HCT116 (cell line): Measurements from ENCODE around the gene UBTD1.

Source experiments
- ATF3 ChIP-seq: IDR thresholded peaks from 2 replicates; pipeline ENCODE4 v1.6.1; 2012
- EZH2 ChIP-seq: fragments of 200-600 bp; sonication (generic); IDR thresholded peaks from 2 replicates; pipeline ENCODE4 v1.6.1; 2017; ENCODE audit warnings: antibody characterized with exemption, mixed run types
- EZH2phosphoT487 ChIP-seq: fragments of 200-600 bp; IDR thresholded peaks from 2 replicates; pipeline ENCODE4 v1.6.1; 2018; ENCODE audit warnings: antibody characterized with exemption, borderline replicate concordance
- JUND ChIP-seq: IDR thresholded peaks from 2 replicates; pipeline ENCODE4 v1.6.1; 2012
- MAX ChIP-seq: IDR thresholded peaks from 2 replicates; pipeline ENCODE4 v1.6.1; 2012
- POLR2A ChIP-seq: IDR thresholded peaks from 2 replicates; pipeline ENCODE4 v1.7.0; 2011; ENCODE audit warnings: borderline replicate concordance; ENCODE audit not compliant: insufficient read depth, insufficient read length; ENCODE audit errors: extremely low read depth
- POLR2AphosphoS5 ChIP-seq: IDR thresholded peaks from 2 replicates; pipeline ENCODE4 v1.6.1; 2011; ENCODE audit warnings: mild to moderate bottlenecking, low read depth, low read length, moderate library complexity
- REST ChIP-seq: IDR thresholded peaks from 2 replicates; pipeline ENCODE4 v1.6.1; 2012; ENCODE audit warnings: low read depth
- SIN3A ChIP-seq: IDR thresholded peaks from 2 replicates; pipeline ENCODE4 v1.6.1; 2012; ENCODE audit warnings: low read depth
- TF ChIP-seq, protein P1 (sequence below), 3 experiments: fragments of 200-600 bp in 1 of 3; sonication (generic) in 1 of 3; IDR thresholded peaks in 2 of 3; conservative IDR thresholded peaks in 1 of 3; 2 replicates each; pipeline ENCODE4 v1.5.1; 2012 to 2017; ENCODE audit warnings: low read depth in 2 of 3, low read length in 2 of 3, antibody characterized with exemption in 1 of 3, borderline replicate concordance in 1 of 3, control low read depth in 1 of 3, mild to moderate bottlenecking in 1 of 3, mixed read lengths in 1 of 3, mixed run types in 1 of 3, moderate library complexity in 1 of 3; ENCODE audit not compliant: insufficient read depth in 1 of 3

DNA sequence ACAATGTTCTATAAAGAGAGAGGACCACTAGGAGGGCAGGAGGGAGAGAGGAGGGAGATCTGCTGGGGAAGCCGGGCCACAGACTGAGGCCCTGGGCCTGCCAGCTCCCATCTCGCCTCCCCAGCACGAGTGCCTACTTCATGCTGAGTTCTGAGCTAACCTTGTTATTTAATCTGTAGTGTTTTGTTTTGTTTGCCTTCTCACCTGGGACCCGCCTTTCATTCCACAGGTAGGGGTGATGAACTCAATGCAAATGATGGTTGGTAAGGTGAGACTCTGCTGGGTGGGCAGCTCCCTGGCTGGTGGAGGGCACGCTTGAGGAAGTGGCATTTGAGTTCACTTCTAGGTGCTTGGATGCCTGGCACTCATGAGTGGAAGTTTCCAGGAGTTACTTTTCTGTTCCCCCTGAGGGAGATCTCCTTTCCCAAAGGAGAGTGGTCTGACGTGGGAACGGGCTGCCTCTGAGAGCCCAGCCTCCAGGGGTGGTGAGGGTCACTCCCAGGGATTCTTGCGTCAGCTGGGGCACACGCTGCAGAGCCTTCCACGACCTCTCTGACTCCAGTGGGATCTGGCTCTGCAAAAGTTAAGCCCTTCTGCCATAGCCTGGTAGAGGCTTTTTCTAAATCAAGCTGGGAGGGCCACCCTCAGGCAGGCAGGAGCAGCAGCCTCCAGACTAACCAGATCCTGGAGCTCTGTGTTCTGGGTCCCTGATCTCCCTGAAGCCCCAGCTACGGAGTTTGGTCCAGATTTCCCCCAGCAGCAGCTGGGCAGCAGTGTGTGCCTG, 22.4 kb downstream of the UBTD1 start:
- TF ChIP-seq, protein P1, sequence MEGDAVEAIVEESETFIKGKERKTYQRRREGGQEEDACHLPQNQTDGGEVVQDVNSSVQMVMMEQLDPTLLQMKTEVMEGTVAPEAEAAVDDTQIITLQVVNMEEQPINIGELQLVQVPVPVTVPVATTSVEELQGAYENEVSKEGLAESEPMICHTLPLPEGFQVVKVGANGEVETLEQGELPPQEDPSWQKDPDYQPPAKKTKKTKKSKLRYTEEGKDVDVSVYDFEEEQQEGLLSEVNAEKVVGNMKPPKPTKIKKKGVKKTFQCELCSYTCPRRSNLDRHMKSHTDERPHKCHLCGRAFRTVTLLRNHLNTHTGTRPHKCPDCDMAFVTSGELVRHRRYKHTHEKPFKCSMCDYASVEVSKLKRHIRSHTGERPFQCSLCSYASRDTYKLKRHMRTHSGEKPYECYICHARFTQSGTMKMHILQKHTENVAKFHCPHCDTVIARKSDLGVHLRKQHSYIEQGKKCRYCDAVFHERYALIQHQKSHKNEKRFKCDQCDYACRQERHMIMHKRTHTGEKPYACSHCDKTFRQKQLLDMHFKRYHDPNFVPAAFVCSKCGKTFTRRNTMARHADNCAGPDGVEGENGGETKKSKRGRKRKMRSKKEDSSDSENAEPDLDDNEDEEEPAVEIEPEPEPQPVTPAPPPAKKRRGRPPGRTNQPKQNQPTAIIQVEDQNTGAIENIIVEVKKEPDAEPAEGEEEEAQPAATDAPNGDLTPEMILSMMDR (IDR thresholded peaks at IDR 0.05 in 2 of 3, conservative IDR thresholded peaks at IDR 0.05 in 1 of 3; ENCODE audit: borderline replicate concordance in 1 of 3, insufficient read depth in 1 of 3, low read depth in 2 of 3, low read length in 2 of 3): no peak
- no peak for TF ChIP-seq EZH2phosphoT487
- TF ChIP-seq POLR2AphosphoS5: no peak
- no peak for TF ChIP-seq REST
- no peak for TF ChIP-seq EZH2
- no peak for TF ChIP-seq ATF3
- no peak for TF ChIP-seq POLR2A
- TF ChIP-seq MAX: no peak
- TF ChIP-seq JUND: no peak
- TF ChIP-seq SIN3A: no peak
